Endothelial cell of coronary artery (primary cell): ENCODE results near the gene APBB3. TPM values are rescaled to one million over a fixed set of nuclear protein-coding genes. Genes with fewer than 3 reads are reported as not detected.

Experiments
- total RNA-seq: library from RNA; depleted of rRNA; stranded (reverse); fragments of >200 nt; gene quantifications from 2 replicates; pipeline ENCODE4 v1.2.3, GENCODE V29; 2014

The APBB3 gene, protein sequence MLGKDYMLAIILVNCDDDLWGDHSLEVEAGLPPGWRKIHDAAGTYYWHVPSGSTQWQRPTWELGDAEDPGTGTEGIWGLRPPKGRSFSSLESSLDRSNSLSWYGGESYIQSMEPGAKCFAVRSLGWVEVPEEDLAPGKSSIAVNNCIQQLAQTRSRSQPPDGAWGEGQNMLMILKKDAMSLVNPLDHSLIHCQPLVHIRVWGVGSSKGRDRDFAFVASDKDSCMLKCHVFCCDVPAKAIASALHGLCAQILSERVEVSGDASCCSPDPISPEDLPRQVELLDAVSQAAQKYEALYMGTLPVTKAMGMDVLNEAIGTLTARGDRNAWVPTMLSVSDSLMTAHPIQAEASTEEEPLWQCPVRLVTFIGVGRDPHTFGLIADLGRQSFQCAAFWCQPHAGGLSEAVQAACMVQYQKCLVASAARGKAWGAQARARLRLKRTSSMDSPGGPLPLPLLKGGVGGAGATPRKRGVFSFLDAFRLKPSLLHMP
- 4.9 and 12.1 TPM in 2 replicates for total RNA-seq

DNA sequence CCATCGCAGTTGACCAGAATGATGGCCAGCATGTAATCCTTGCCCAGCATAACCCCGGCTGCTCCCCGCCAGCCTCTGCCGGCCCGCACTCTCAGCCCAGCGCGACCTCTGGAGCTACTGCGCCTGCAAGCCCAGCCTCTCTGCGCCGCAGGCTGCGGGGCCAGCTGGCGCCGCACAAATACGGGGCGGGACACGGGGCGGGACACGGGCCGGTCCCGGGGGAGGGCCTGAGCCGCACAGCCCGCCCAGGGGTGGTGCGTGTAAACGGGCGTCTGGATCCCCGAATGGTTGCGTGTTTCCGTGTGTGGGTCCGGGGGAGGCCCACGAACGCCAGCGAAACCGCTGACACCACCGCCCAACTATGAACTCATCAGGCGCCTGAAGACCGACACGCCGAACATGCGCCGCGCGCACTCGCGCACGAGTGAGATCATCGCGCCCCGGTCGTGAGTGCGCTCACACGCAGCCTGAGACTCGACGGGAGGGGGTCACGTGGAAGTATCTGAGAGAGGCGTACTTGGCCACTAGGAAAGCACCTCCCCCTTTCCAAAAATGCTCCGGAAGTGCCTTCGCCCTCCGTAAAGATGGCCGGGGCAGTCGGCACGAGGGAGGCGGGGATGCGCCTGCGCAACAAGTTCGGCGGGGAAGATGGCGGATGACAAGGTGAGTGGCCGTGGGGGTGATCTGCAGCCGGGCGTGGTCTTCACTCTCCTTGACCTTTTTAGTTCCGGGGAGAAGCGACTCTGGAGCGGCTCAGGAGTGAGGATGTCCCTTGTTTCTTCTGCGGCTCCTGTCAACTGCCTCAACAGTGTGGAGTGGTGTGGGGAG is at the start of gene APBB3, which contains the start of gene SLC35A4:
TSS of gene APBB3 (minus strand) at position 403 of the 828 bp plus-strand sequence. CDS start at position 50, 353 bp downstream.
TSS of gene SLC35A4 (plus strand) at position 633 of the 828 bp plus-strand sequence. CDS start 2,342 bp downstream, outside the sequence.

DNA sequence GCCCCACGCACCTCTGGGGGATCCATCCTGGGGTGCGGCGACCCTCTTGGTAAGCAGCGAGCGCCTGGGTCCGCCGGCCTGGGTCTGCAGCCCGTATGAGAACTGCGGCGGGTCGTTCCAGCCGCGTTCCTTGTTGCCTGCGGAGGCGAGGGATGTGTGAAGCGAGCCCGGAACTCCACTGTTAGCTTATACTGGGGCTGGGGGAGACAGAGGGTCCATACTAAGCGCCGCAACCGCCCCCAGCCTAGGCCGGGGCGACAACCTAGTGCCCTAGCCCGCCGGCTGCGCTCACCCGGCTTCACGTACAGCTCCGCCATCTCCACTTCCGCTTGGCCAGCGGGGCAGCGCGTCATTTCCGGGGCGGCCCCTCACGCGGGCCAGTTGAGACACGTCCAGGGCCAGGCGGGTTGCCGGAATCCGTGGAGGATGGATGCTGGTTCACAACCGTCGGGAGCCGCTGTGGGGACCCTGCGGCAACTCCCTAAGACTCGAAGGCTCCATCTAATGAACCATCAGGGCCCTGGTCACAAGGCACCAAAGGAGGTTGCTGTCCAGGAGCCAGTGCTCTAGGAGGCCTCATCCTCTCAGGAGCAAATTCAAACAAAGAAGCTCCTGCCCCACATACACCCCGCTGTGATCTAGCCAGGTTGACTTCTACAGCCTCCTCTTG is 7.1 kb downstream of the APBB3 start, which contains the start of gene SRA1:
TSS of gene SRA1 (minus strand) at position 338 of the 670 bp plus-strand sequence. CDS start at position 317, 21 bp downstream.

DNA sequence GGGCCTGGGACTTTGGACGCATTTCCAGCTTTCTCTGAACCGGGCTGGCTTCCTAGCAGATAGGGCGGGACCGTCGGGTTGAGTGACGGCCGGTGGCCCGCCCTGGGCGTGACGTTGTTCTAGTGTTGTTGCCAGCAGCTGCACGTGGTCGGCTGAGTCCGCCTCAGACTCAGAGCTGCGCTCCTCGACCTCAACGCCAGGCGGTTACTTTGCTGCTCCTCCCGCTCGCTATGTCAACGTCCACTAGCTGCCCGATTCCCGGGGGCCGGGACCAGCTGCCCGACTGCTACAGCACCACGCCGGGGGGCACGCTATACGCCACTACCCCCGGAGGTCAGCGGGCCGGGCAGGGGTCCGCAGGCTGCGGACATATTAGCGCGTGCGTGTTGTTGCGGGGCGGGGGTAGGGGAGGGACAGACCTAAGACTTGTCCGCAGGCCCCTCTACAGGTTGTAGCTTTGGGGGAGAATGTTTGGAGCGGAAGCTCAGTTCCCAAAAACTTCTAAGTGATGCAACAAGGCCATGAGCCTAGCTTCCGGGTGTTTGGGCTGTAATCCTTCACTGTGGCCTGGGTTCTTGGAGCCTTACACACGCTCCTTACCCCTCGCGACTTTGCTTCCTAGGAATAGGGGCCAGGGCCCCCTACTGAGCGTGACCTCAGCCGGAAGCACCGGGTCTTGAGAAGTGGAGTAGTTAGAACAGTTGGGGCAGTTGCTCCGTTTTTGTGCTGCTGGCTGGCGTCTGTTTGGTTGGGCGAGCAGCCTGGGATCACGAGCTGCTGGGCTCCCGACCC is 16.7 kb downstream of the APBB3 start, which contains the start of gene EIF4EBP3:
TSS of gene EIF4EBP3 (plus strand) at position 155 of the 792 bp plus-strand sequence. CDS start at position 231, 76 bp downstream.

Other genes with a start within 250 kb of the APBB3 start
- 17.5 and 21.1 TPM in 2 replicates for gene HBEGF, start 218.0 kb downstream of the APBB3 start, total RNA-seq
- not detected in 2 replicates for gene SLC4A9, start 204.4 kb downstream of the APBB3 start, total RNA-seq
- 51.0 and 71.2 TPM in 2 replicates for gene ANKHD1, start 162.8 kb downstream of the APBB3 start, total RNA-seq
- 0.54 and 0.75 TPM in 2 replicates for gene EIF4EBP3, start 16.9 kb downstream of the APBB3 start, total RNA-seq
- 19.2 and 20.9 TPM in 2 replicates for gene SRA1, start 7.1 kb downstream of the APBB3 start, total RNA-seq
- gene SLC35A4, start 230 bp upstream of the APBB3 start, total RNA-seq = 18.4 and 19.8 TPM in 2 replicates
- 0.09 and 2.2 TPM in 2 replicates for gene CD14, start 68.6 kb upstream of the APBB3 start, total RNA-seq
- 7.4 and 10.5 TPM in 2 replicates for gene TMCO6, start 74.9 kb upstream of the APBB3 start, total RNA-seq
- gene NDUFA2, start 83.0 kb upstream of the APBB3 start, total RNA-seq = 54.1 and 75.7 TPM in 2 replicates
- gene IK, start 83.2 kb upstream of the APBB3 start, total RNA-seq = 109 and 111 TPM in 2 replicates
- gene WDR55, start 100.3 kb upstream of the APBB3 start, total RNA-seq = 26.4 and 29.5 TPM in 2 replicates
- gene DND1, start 109.0 kb upstream of the APBB3 start, total RNA-seq = 0.09 and 0.19 TPM in 2 replicates
- 79.3 and 96.4 TPM in 2 replicates for gene HARS1, start 126.8 kb upstream of the APBB3 start, total RNA-seq
- 31.3 and 32.5 TPM in 2 replicates for gene HARS2, start 126.9 kb upstream of the APBB3 start, total RNA-seq
- gene ZMAT2, start 135.8 kb upstream of the APBB3 start, total RNA-seq = 54.5 and 63.3 TPM in 2 replicates
- under 0.01 TPM in 1 of 2 replicates, not detected in the other for gene PCDHA1, start 221.5 kb upstream of the APBB3 start, total RNA-seq
- gene PCDHA2, start 230.3 kb upstream of the APBB3 start, total RNA-seq = 0.18 and 0.19 TPM in 2 replicates
- 0.28 and 0.36 TPM in 2 replicates for gene PCDHA3, start 236.5 kb upstream of the APBB3 start, total RNA-seq
- gene PCDHA4, start 242.5 kb upstream of the APBB3 start, total RNA-seq = 0.75 and 1.1 TPM in 2 replicates